C1 segment of cervical spinal cord (tissue), 14 donors: ENCODE measurements around the gene CASZ1.
A peak's percentile ranks its signal among the peaks of the same experiment; 100 is the strongest.

Experiments
- DNase-seq, 14 donors: peaks; one replicate each; lab custom pipeline; 2025; lab: John Stamatoyannopoulos, UW

The CASZ1 gene

DNA sequence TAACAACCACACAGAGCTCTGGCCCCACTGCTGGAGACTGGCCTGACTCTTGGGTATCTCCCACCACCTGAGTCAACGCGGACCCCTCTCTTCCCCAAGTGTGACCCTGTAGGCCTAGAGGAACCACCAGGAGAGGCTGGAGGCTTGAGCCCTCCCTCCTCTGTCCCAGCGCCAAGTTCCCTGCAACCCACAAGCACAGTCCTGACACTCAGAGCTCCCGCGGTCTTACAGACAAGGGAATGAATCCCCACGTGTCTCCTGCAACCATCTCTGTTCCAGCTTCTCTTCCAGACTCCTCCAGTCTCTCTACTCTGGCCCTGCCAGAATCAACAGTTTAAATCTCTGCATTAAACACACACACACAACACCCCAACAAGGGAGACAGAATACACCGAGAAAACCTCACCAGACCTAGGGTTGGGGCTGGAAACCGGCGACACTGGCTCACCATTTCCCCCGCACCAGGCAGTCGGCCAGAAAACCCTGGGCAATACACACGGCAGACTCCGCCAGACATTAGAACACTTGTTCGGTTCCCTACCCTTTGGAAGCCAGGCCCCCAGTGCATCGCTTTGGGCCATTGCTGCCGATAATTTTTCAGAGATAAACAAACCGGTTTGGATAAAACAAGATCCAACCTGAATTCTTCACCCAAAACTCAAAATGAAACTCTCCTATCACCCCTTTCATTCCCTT, 21.7 kb downstream of the CASZ1 start:
- peak in 1 of 14 donors; percentile 8 for DNase-seq

DNA sequence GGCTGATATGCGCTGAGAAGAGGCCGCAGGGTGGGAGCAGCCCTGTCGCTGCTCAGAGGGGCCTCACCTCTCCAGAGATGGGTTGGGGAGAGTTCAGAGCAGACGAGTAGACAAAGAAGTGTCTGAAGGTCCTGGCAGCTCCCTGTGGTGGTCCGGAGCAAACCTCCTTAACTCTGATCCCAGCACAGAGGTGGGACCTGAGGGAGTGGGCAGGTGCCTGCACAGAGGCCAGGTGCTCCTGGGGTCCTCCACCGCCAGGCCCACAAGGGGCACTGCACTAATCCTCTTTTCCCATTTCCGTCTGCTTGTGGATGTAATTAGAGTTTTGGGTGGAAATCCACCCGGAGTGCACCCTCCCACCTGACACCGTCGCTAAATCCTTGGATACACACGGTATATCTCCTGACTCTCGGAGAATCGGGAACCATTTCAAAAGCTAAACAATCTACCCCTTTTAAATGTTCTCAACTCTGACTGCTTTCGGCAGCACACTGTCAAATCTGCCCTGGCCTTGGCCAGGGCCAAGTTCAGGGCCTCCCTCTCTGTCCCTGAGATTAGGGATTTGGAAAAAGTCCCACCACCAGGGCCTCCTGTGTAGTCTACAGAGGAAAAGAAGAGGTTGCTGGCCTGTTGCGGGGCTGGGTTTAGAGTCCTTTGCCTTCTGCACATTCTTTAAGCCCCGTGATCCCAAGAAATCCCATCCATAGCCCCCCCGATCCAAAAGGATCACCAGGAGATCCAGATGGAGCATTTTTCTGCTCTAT, 22.4 kb downstream of the CASZ1 start:
- DNase-seq = no peak

DNA sequence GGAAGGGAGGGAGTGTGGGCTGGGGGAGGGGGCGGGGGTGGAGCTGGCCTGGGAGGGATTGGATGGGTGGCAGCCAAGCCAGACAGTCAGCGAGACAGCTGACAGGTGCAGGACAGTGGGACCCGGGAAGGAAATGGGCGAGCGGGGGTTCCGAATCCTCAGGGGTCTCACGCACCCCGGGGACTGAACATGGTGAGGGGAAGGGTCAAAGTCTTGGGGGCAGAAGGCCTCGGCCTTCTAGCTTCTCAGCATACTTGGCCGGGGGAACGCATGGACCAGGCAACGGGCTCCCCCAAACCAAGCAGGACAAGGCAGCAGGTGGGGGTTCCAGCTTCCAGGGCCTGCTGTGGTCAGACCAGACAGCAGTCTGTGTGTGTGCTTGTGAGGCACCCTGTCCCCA, 23.1 kb downstream of the CASZ1 start:
- no peak for DNase-seq

DNA sequence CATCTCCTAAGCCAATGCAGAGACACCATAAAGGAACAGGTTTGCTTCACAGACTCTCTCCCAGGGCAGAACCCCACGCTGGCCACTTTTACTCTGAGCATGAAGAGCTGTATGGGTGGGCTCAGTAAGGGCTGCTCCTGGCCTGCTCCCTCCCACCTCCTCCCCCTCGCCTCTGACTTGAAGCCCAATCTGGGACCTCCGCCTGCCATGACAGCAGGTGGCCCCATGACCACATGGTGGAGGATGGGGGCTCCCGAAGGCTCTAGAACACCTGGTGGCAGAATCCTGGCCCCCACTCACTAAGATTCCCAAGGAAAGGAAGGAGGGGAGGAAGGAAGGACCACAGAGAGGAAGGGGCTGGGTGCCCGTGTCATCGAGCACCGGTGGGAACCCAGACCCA, 23.7 kb downstream of the CASZ1 start:
- no peak for DNase-seq

DNA sequence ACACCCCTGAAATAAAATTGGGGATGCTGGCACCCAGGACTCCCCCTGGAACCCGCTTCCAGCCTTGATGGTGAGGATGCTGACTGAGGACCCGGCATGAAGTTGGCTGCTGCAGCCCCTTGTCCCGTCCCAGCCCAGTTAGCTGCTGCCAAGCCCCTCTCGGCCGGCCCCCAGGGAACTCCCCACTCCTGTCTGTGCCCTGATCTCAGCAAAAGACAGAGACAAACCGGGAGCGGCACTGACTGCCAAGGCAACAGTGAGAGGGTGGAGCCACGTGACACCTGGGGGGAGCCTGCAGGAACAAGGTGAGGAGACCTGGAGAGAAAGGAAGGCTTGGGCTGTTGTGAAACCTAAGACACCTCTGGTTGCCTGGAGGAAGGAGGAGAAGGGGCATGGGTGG, 24.7 kb downstream of the CASZ1 start:
- DNase-seq = no peak

DNA sequence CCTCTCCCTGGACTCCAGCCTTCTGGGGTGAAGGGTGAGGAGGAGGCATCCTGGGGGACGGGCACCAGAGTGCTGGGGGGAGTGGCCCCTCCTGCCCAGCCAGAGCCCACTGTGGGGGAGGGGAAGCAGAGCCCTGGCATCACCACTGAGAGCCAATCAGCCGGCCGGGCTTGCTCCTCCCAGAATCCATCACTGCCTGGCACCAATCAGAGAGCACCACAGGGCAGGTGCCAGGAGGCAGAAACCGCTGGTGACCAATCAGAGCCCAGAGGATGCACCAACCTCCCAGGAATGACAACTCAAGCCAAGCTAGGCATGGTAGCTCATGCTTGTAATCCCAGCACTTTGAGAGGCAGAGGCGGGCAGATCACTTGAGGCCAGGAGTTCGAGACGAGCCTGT, 27.9 kb downstream of the CASZ1 start:
- DNase-seq = no peak

DNA sequence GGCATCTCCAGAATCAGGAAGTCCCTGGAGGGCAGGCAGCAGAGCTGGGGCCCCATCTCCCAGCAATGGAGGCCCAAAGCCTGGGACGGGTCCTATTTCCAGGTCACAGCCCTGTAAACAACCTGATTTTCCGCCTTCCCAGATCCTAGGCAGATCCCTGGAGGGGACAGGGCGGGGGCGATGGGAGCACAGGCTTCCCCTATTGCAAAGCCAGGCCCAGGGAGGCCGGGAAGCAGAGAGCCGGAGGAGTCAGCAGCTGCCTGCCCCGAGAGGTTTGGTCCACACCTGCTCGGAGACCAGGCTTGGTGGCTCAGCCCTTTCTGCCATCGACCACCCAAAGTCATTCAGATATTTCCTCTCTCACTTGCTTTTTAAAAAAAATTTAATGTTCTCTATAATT, 29.2 kb downstream of the CASZ1 start:
- no peak for DNase-seq

DNA sequence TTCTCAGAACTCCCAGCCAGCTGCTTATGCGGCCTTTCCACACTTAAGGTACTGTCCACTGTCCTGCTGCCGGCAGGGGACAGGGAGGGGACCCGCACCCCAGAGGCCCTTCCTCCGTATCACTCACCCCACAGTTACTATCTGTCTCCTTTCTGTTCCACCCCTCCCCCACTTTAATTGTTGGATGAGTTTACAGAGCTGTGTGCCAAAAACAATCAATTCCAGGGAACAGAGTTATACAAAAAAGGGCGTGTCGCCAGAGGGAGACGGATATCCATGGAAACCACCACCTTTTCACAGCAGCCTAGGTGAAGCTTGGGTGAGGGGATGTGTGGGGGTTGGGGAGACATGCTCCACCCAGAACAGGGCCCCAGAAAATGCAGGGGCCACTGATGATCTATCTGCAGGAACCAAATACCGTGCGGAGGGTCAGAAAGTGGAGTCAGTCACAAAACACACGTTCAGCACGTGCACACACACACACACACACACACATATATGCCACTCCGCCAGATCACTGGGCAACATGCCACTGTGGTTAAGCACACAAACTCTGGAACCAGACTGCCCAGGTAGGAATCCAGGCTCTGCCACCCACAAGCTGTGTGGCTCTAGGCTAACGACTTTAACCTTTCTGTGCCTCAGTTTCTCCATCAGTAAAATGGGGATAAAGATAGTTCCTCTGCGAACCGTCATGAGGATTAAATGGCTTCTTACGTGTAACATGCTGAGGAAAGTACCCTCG, 30.5 kb downstream of the CASZ1 start:
- no peak for DNase-seq

DNA sequence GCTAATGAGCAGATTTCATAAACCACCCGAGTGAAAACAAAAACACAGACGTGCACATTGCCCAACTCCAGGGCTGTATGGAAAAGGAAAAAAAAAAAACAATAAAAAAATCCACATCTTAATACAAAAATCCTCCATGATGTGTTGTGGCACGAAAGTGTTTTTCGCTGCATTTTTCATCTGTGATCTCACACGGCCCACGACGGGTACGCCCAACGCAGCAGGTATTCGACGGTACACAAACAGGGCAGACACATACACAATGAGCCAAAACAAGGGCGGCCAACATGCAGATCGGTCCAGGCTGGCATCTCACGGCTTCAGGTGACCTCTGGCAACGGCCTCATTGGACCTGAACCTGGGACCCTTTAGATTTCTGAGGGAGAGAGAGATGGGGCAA, 31.1 kb downstream of the CASZ1 start:
- DNase-seq = no peak

DNA sequence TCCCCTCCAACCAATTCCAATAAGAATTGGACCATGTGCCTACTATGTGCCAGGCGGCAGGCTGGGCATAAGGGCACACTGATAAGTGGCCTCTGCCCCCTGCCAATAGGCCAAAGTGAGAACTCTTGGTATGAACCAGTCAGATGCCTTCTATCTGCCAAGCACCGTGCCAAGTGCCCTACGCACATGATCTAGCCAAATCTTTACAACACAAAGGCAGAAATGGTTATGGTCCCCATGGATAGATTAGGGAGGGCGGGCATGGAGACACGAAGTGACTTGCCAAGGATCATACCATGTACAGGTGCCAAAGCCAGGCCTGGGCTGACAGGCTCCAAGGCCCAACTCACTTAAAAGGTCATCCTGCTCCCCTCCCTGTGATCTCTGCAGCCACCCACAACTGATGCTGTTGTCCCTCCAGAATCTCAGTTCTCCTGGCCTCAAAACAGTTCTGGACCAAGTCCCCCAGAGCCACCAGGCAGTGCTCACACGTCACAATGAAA, 32.1 kb downstream of the CASZ1 start:
- no peak for DNase-seq

DNA sequence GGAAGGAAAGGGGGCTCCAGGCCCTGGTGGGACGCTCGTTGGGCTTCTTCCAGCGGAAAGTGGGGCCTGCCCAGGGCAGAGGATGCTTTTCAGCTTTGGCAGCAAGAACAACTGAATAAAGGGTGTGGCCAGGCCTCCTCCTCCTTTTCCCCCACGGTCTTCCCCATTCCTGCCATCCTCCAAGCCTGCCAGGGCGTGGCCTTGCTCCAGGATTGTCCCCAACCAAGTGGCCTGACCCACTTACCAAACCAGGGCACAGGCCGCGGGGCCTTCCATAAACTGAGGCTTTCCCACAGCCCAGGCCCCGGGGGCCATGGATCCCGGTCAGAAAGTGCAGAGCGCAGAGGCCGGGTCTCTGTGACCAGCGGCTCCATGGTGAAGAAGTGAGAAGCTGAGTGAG, 33.6 kb downstream of the CASZ1 start:
- DNase-seq = no peak

DNA sequence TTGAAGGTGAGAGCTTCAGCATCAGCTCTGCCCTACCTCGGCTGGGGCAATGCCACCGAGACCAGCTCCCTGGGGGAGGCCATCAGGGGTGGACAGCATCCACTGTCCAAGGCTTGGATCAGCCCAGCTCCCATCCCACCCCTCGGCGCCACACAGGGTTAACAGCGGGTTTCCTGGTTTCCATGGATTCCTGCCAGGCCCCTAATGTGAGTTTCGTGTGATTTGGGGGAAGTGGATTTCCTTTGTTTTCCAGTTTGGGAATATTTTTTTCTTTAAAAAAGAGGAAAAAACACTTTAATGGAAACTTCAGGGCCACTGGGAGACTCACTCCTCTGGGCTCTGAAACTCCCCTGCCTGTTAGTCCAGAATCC, 34.3 kb downstream of the CASZ1 start:
- DNase-seq = no peak

DNA sequence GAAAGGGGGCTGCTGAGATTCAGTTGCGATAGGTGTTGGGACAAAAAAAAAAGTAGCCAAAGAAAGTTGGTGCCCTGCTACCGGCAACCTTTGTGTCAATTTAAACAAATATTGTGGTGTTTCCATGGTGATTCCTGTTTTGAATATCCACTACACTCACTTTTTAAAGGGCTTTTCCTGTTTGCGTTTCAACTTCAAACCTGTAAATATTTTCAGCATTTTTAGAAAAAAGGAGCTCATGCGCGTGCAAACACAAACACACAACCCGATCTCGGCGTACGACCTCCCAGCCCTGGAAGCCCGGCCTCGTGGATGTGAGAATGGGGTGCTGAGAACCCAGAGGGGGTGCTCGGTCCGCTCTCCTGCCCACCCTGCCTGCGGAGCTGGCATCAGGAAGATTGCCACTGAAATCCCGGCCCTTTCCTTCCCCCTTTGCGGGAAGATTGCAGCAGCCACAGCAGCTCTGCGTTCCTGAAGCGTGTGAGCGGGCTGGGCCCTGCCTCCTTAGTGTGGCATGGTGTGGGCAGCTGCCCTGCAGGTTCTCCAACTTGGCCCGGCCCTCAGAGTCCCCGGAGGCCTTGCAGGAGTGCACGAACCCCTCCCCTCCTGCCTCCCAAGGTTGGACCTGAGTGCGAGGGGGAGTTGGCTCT, 34.8 kb downstream of the CASZ1 start:
- no peak for DNase-seq

DNA sequence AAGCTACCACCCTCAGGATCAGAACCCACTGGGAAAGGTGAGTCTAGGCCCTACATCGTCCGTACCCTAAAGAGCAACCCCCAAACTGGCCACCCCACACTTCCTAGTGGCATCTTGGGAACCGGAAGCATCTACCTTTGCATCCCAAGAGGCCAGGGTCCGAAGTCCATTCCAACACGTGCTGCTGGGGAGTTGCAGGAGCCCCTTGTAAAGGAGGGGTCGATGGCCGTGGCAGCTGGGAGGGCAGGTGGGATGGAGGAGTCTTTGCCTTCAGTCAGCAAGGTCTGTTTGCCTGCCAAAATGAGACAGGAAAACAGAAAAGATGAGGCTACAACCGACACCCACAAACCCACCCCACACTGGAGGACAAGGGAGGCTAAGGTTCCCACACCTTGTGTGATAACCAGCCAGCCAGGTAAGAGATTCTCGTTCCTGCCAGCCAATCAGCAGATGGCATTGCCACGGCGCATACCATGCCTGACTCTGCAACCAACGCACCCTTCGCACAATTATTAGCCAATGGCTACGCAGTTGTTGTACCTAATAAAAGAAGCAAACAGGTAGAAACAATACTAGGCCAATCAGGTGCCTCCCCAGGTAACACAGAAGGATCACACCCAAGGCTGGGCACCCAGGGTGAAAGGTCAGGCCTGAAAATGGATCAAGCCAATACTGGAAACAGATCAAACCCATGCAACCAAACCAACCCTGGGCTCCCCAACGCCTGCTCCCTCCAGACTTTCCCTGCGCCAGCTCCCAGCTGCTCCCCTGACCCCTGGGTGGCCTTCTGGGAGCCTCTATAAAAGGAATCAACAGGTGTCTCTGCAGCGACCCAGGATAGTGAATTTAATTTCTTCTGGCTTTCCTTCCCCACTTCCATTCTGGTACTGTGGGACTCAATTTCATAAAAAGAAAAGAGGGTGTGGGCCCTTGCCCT, 35.6 kb downstream of the CASZ1 start:
- DNase-seq = no peak

DNA sequence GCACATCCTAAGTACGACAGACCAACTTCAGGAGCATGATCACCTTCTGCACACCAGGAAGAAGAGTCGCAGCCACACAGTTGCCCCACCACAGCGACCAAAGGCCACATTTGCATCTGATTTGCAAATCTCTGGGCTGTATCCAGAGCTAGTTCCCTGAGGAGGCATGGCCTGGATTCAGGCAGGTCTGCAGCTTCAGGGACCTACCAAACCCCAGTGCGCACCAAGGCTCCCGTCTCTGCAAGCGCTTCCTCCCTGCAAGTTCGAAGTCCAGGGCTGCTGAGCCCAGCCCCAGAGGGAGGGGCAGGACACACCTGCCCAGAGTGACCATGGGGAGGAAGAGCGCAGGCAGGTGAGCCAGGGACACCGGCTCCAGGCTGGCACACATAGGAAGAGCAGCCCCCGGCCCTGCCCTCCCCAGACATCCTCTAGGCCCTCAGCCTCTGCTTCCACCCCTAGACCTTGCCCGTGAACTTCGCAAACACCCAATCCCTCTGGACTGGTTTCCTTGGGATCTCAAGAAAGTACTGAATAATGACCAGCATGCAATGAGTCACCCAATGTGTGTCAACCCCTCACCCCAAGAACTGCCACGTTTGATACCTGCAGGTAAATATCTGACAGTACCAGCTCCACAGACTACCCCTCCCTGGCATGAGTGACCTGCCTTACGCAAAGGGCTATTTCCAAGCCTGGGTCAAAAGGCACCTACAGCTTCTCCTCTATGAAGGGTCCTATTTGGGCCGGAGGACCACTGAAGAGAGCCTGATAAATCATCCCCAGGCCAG, 36.8 kb downstream of the CASZ1 start:
- DNase-seq = no peak

DNA sequence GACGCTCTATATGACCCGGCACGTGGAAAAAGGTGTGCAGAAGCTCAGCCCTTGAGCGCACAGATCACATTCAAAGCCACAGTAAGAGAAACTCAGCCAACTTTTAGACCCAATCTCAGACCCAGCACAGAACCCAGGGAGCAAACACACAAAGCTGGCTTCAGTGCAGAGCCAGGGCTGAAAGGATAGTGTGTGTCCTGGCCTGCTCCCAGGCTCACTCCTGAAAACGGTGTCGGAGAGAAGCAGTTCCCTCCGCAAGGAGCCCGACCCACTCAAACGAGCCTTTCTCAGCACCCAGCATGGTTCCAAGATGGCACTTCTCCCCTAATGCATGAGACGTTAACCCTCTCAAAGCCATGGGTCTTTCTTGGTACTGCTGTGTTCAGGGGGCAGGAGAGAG, 39.6 kb downstream of the CASZ1 start:
- no peak for DNase-seq

DNA sequence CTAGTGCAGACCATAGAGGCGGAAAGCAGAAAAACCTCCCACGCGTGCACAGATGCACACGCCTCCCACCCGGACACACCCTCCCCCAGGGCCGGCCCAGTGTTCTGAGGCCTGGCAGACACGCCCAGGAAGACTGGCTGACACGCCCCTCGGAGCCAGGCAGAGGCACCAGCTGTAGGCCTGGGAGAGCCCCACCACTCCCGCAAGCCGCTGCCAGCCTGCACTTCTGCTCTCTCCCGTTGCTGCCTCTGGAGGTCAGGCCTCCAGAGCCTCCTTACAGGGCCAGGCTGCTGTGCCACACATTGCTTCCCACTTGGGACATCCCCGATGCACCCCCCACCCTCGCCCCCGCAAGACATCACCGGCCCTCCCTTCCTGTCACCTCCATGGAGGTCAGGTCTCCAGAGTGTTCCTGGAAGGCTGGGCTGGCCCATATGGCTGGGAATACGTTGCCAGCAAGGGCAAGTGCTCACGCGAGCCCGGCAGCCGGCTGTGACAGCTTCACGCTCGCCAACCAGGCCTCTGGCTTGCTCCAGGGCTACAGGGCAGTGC, 40.4 kb downstream of the CASZ1 start:
- no peak for DNase-seq

DNA sequence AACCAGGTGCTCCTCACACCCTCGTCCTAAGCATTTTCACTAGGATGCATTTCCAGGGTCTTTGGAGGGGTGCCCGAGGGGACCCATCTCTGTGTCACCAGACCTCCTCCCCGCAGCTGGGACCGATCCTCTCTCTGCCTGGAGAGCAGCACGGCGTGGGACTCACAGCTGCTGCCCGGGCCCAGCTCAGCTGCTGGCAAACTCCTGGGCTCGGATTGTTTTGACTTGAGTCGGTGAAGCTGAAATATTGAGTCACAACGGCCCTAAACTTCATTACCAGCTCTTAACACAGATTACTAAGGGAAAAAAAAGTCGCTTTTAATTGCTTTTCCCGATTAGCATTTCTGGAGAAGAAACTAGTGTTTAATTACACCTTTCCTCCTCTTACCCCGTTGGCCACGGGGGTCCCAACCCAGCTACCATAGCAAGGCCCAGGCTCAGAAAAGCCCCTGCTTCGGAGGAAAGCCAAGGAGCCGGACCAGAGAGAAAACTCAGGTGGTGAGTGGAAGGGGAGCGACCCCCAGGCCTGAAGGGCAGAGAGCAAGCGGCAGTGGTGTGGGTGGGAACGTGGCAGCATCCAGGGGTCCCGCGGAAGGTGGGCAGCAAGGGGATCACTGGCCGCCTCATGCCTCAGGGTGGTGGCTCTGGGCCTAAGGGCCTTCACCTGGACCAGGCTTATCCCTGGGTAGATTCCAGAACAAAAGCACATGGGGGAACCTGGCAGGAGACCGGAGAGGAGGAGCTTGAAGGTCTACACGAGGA, 41.7 kb downstream of the CASZ1 start:
- no peak for DNase-seq

DNA sequence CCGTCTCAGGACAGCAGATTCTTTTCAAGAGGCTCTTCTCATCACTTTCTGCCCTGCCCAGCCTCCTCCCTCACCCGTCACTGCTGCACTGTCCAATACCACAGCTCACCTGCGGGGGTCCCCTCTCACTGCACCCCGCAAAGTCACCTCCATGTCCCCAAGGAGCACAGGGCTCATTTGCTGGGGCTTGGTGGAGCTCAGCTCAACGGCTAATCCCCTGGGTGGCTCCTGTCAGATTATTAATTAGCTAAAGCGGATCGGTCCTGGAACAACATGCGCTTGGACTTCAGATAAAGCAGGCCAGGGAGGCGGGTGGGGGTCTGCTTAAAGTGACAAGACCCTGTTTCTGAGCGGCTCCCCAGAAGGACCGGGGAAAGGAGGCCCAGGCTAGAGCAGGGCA, 43.1 kb downstream of the CASZ1 start:
- no peak for DNase-seq
